ENCODE measurements around the gene BUD13.

BUD13 gene

GRCh38 chr11:116723511-116723910 is 49.3 kb downstream of the BUD13 start:
- no peak overlapping the region for H2AK5ac ChIP-seq (ENCODE audit: low read length)
- no peak overlapping the region for H4K8ac ChIP-seq (ENCODE audit: low read depth, low read length)
- no peak overlapping the region for H2BK12ac ChIP-seq (ENCODE audit: low read length)
- DNase-seq, result no peak
- no peak overlapping the region for H4K12ac ChIP-seq (ENCODE audit: low read depth, low read length)
- no peak overlapping the region for H3K4me2 ChIP-seq (ENCODE audit: low read length)
- no peak overlapping the region for H4K91ac ChIP-seq (ENCODE audit: low read depth, low read length)
- H3K4me3 ChIP-seq (ENCODE audit: low read depth, low read length), result no peak overlapping the region
- no peaks in the 10 kb centered on the region for H3K36me3 ChIP-seq (ENCODE audit: control insufficient read depth in 1 of 2, insufficient read depth in 2 of 2, low read length in 2 of 2)
- WGBS (ENCODE audit: extremely low coverage, insufficient coverage, insufficient read length), result no CpG with 5 or more reads among the region's 7 CpGs
- no peak overlapping the region for H3K18ac ChIP-seq (ENCODE audit: low read length)
- no peaks in the 10 kb centered on the region for H3K4me1 ChIP-seq (ENCODE audit: control insufficient read depth in 1 of 2, insufficient read depth in 2 of 2, low read length in 2 of 2)
- H2AFZ ChIP-seq (ENCODE audit: insufficient read depth, low read length, poor library complexity), result no peak overlapping the region
- no peaks in the 10 kb centered on the region for H3K79me1 ChIP-seq (ENCODE audit: low read length)
- no peaks in the 10 kb centered on the region for H3K79me2 ChIP-seq (ENCODE audit: control insufficient read depth, insufficient read depth, low read length, poor library complexity)
- H3K27ac ChIP-seq (ENCODE audit: low read depth, low read length), result no peak overlapping the region
- no peak overlapping the region for H2BK120ac ChIP-seq (ENCODE audit: insufficient read depth, low read length, poor library complexity)
- no peak overlapping the region for H3K14ac ChIP-seq (ENCODE audit: low read length)
- H3K9ac ChIP-seq (ENCODE audit: low read length), result no peak overlapping the region
- no peaks in the 10 kb centered on the region for H3K27me3 ChIP-seq (ENCODE audit: insufficient read depth, low read length)
- H3K4ac ChIP-seq (ENCODE audit: low read depth, low read length), result no peak overlapping the region
- no peak overlapping the region for H3K23ac ChIP-seq (ENCODE audit: low read length)
- H3K9me3 ChIP-seq (ENCODE audit: insufficient read depth, low read depth, low read length), result no peaks in the 10 kb centered on the region
- no peak overlapping the region for H2BK5ac ChIP-seq (ENCODE audit: low read depth, low read length, poor library complexity)

- no CpG with 5 or more reads among the region's 4 CpGs for WGBS (ENCODE audit: extremely low coverage, insufficient coverage, insufficient read length)
- Histone ChIP-seq H3K27me3 (ENCODE audit: insufficient read depth, low read length) (no peaks in the 10 kb centered on the region), H3K27ac (ENCODE audit: low read depth, low read length) (no peak overlapping the region), H2BK120ac (ENCODE audit: insufficient read depth, low read length, poor library complexity) (no peak overlapping the region), H2AK5ac (ENCODE audit: low read length) (no peak overlapping the region), H2AFZ (ENCODE audit: insufficient read depth, low read length, poor library complexity) (no peak overlapping the region), H3K9ac (ENCODE audit: low read length) (no peak overlapping the region), H3K14ac (ENCODE audit: low read length) (no peak overlapping the region), H3K79me1 (ENCODE audit: low read length) (no peaks in the 10 kb centered on the region), H4K8ac (ENCODE audit: low read depth, low read length) (no peak overlapping the region), H3K4ac (ENCODE audit: low read depth, low read length) (no peak overlapping the region), H4K12ac (ENCODE audit: low read depth, low read length) (no peak overlapping the region), H3K9me3 (ENCODE audit: insufficient read depth, low read depth, low read length) (no peaks in the 10 kb centered on the region), H2BK5ac (ENCODE audit: low read depth, low read length, poor library complexity) (no peak overlapping the region), H3K18ac (ENCODE audit: low read length) (no peak overlapping the region), H3K36me3 (ENCODE audit: control insufficient read depth in 1 of 2, insufficient read depth in 2 of 2, low read length in 2 of 2) (no peaks in the 10 kb centered on the region), H3K4me2 (ENCODE audit: low read length) (no peak overlapping the region), H4K91ac (ENCODE audit: low read depth, low read length) (no peak overlapping the region), H3K79me2 (ENCODE audit: control insufficient read depth, insufficient read depth, low read length, poor library complexity) (no peaks in the 10 kb centered on the region), H2BK12ac (ENCODE audit: low read length) (no peak overlapping the region), H3K23ac (ENCODE audit: low read length) (no peak overlapping the region), H3K4me1 (ENCODE audit: control insufficient read depth in 1 of 2, insufficient read depth in 2 of 2, low read length in 2 of 2) (no peaks in the 10 kb centered on the region), H3K4me3 (ENCODE audit: low read depth, low read length) (no peak overlapping the region)
- DNase-seq, result no peak
Measured at GRCh38 chr11:116721988-116722387, 50.8 kb downstream of the BUD13 start.

GRCh38 chr11:116720895-116721294 is 51.9 kb downstream of the BUD13 start:
- no CpG with 5 or more reads among the region's 6 CpGs for WGBS (ENCODE audit: extremely low coverage, insufficient coverage, insufficient read length)
- no peak overlapping the region for H3K4me2 ChIP-seq (ENCODE audit: low read length)

GRCh38 chr11:116718955-116719501 is 53.8 kb downstream of the BUD13 start:
- H2BK5ac ChIP-seq (ENCODE audit: low read depth, low read length, poor library complexity), result no peak overlapping the region
- H4K12ac ChIP-seq (ENCODE audit: low read depth, low read length), result no peak overlapping the region

More at GRCh38 chr11:116720895-116721294, 51.9 kb downstream of the BUD13 start:
- Histone ChIP-seq H4K12ac (ENCODE audit: low read depth, low read length) (no peak overlapping the region), H3K27ac (ENCODE audit: low read depth, low read length) (no peak overlapping the region), H2AK5ac (ENCODE audit: low read length) (no peak overlapping the region), H3K79me2 (ENCODE audit: control insufficient read depth, insufficient read depth, low read length, poor library complexity) (no peaks in the 10 kb centered on the region), H3K9me3 (ENCODE audit: insufficient read depth, low read depth, low read length) (no peaks in the 10 kb centered on the region), H4K8ac (ENCODE audit: low read depth, low read length) (no peak overlapping the region), H3K23ac (ENCODE audit: low read length) (no peak overlapping the region), H4K91ac (ENCODE audit: low read depth, low read length) (no peak overlapping the region), H3K4ac (ENCODE audit: low read depth, low read length) (no peak overlapping the region), H3K4me3 (ENCODE audit: low read depth, low read length) (no peak overlapping the region), H3K4me1 (ENCODE audit: control insufficient read depth in 1 of 2, insufficient read depth in 2 of 2, low read length in 2 of 2) (no peaks in the 10 kb centered on the region), H2AFZ (ENCODE audit: insufficient read depth, low read length, poor library complexity) (no peak overlapping the region), H2BK12ac (ENCODE audit: low read length) (no peak overlapping the region), H2BK120ac (ENCODE audit: insufficient read depth, low read length, poor library complexity) (no peak overlapping the region), H3K14ac (ENCODE audit: low read length) (no peak overlapping the region), H3K79me1 (ENCODE audit: low read length) (no peaks in the 10 kb centered on the region), H3K36me3 (ENCODE audit: control insufficient read depth in 1 of 2, insufficient read depth in 2 of 2, low read length in 2 of 2) (no peaks in the 10 kb centered on the region), H3K18ac (ENCODE audit: low read length) (no peak overlapping the region), H3K27me3 (ENCODE audit: insufficient read depth, low read length) (no peaks in the 10 kb centered on the region), H2BK5ac (ENCODE audit: low read depth, low read length, poor library complexity) (no peak overlapping the region), H3K9ac (ENCODE audit: low read length) (no peak overlapping the region)
- DNase-seq, result no peak

More at GRCh38 chr11:116718955-116719501, 53.8 kb downstream of the BUD13 start:
- Histone ChIP-seq H2BK120ac (ENCODE audit: insufficient read depth, low read length, poor library complexity) (no peak overlapping the region), H3K4me1 (ENCODE audit: control insufficient read depth in 1 of 2, insufficient read depth in 2 of 2, low read length in 2 of 2) (no peaks in the 10 kb centered on the region), H4K91ac (ENCODE audit: low read depth, low read length) (no peak overlapping the region), H2BK12ac (ENCODE audit: low read length) (no peak overlapping the region), H3K79me1 (ENCODE audit: low read length) (no peaks in the 10 kb centered on the region), H3K9me3 (ENCODE audit: insufficient read depth, low read depth, low read length) (peaks cover 2% of the 10 kb centered on the region), H3K14ac (ENCODE audit: low read length) (no peak overlapping the region), H3K36me3 (ENCODE audit: control insufficient read depth in 1 of 2, insufficient read depth in 2 of 2, low read length in 2 of 2) (no peaks in the 10 kb centered on the region), H2AFZ (ENCODE audit: insufficient read depth, low read length, poor library complexity) (no peak overlapping the region), H2AK5ac (ENCODE audit: low read length) (no peak overlapping the region), H3K4ac (ENCODE audit: low read depth, low read length) (no peak overlapping the region), H3K9ac (ENCODE audit: low read length) (no peak overlapping the region), H3K4me3 (ENCODE audit: low read depth, low read length) (no peak overlapping the region), H4K8ac (ENCODE audit: low read depth, low read length) (no peak overlapping the region), H3K4me2 (ENCODE audit: low read length) (no peak overlapping the region), H3K18ac (ENCODE audit: low read length) (no peak overlapping the region), H3K27ac (ENCODE audit: low read depth, low read length) (no peak overlapping the region), H3K79me2 (ENCODE audit: control insufficient read depth, insufficient read depth, low read length, poor library complexity) (no peaks in the 10 kb centered on the region), H3K23ac (ENCODE audit: low read length) (no peak overlapping the region), H3K27me3 (ENCODE audit: insufficient read depth, low read length) (no peaks in the 10 kb centered on the region)
- DNase-seq, result no peak
- no CpG with 5 or more reads among the region's 4 CpGs for WGBS (ENCODE audit: extremely low coverage, insufficient coverage, insufficient read length)

All from trophoblast cell (in vitro differentiated cells and primary cell).